SK-MEL-5 (cell line): ENCODE measurements around the gene HES3. TPM values are rescaled to one million over a fixed set of nuclear protein-coding genes. Genes with fewer than 3 reads are reported as not detected.
"Not testable (repeated sequence)": the region's sequence is repeated elsewhere in the genome, so short reads cannot be mapped to it uniquely, and the experiment has no call there.

ENCODE experiments used
- DNase-seq: peaks from one replicate; pipeline ENCODE4 v3.0.0-alpha.2; 2016; ENCODE audit warnings: low read depth, low spot score
- in situ Hi-C: cut with HindIII; loops from 2 replicates; pipeline ENCODE4 v1.10.0; 2016; ENCODE audit warnings: low sequenced_read_pairs, high pct_unique_total_duplicates, low pct_unique_long_range_greater_than_20kb
- total RNA-seq: library from RNA; depleted of rRNA; stranded (reverse); fragments of >200 nt; shearing (Covaris generic); gene quantifications from 2 replicates; pipeline ENCODE4 v1.2.3, GENCODE V29; 2014

The HES3 gene
- total RNA-seq, 1 experiment from 2014 or later, result not detected

DNA sequence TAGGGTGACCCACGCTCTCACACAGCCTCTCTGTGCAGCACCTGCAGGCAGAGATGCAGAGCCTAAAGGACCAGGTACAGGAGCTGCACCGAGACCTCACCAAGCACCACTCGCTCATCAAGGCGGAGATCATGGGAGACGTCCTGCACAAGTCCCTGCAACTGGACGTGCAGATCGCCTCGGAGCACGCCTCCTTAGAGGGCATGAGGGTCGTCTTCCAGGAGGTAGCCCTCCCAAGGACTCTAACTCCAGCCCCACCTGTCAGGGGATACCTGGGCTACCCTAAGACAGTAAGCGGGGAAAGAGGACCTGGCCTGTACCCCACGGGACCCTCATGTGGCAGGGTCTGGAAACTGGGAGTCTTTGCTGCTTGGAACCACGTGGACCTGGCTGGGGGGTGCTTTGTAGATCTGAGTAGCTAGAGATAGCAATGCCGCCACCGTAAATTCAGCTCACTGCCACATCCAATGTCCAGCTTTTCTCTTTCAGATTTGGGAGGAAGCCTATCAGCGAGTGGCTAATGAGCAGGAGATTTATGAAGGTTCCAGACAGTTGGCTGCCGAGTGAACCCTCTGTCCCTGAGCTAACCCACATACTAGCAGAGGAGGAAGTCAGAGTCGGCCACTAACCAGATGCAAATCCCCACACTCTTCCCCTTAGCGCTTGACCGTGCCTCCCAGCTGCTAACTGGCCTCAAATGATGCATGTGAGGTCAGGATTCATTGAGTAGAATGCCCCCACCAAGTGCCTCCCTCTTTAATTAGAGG lies 31.6 kb upstream of the HES3 start:
- in situ Hi-C loops, result no loop called here
- DNase-seq, result no peak

DNA sequence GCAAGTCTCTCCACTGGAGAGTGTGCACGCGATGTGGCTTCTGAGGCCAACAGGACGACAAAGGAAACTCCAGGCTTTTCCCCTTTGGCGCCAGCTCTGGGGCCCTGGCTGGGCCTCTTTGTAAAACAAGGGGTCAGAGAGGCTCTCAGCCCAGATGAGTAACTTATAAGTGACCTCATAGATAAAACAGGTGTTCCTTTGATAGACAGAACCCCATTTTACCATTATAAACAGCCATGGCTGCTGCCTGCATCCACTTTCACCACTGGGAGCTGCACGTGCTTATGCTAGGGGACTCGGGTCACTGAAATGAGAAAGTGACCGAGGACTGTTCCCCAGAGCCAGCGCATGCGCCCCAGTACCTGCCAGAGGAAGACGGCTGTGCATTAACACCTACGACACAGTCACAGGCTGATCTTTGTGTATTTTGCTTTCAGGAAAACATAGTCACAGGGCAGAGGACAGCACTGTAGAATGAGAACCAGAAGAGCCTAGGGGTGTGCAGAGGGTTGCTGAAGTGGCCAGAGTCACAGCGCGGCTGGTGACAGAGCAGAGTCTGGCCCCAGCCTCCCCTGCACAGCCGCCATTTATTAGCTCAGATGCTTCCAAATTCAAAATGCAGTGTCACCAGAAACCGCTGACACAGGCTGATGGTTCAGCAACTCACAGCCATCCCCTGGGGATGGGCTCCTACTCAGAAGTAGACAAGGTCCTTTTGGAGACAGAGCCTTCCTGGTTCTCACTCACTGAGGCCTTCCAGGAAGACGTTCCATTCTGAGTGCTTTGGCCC lies 25.4 kb upstream of the HES3 start:
- DNase-seq, result no peak
- in situ Hi-C loops, result no loop called here

DNA sequence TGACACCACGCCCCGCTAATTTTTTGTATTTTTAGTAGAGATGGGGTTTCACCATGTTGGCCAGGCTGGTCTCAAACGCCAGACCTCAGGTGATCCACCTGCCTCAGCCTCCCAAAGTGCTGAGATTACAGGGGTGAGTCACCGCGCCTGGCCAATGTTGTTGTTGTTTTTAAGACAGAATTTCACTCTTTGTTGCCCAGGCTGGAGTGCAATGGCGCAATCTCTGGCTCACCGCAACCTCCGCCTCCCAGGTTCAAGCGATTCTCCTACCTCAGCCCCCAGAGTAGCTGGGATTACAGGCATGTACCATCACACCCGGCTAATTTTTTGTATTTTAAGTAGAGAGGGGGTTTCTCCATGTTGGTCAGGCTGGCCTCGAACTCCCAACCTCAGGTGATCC lies 24.3 kb upstream of the HES3 start:
- in situ Hi-C loops, DNase-seq: not testable (repeated sequence)

DNA sequence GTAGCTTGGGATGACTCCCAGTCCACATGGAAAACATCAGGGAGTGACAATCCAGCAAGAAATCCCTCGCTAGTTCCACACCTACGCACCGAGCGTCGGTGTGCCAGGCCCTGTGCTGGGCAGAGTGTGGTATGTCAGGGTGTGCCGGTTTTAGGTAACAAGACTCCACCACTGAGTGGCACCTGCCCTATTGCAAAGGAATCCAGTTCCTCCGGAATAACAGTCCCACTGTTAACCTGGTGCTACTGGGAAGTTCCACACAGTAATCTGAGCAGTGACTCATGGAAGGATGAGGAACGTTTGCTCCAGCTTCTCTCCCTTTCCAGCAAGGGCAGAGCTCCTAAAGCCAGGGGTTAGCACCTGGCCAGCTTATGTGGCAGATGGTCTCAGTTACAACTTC lies 23.7 kb upstream of the HES3 start:
- in situ Hi-C loops, result no loop called here
- DNase-seq, result no peak

GRCh38 chr1:6221210-6221784 lies 22.7 kb upstream of the HES3 start:
- in situ Hi-C loops, result no loop called here
- DNase-seq, result no peak

GRCh38 chr1:6222636-6223035 lies 21.3 kb upstream of the HES3 start:
- no peak for DNase-seq
- in situ Hi-C loops, result no loop called here

- in situ Hi-C loops, result no loop called here
- no peak for DNase-seq
Observed at GRCh38 chr1:6223617-6224016, 20.4 kb upstream of the HES3 start.

DNA sequence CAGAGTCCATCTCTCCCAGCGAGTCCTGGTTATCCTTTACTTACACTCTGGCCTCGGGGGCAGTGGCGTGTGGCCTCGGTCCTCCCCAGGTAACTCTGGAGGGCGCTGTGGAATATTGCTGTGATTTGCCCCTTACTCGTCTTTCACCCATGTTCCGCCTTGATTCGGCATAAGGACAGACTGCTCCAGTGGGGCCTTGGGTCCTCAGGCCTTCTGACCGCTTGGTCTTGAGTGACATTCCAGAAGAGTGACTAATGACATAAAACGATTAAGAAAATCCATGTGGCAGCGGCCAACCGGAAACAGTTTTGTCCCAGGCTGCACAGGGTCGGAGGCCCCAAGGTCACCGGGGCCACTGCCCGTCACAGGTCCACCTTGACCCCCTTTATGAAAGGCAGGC lies 19.3 kb upstream of the HES3 start:
- in situ Hi-C loops, result no loop called here
- no peak for DNase-seq

- in situ Hi-C loops, result no loop called here
- no peak for DNase-seq
Observed at GRCh38 chr1:6225651-6226050, 18.3 kb upstream of the HES3 start.

DNA sequence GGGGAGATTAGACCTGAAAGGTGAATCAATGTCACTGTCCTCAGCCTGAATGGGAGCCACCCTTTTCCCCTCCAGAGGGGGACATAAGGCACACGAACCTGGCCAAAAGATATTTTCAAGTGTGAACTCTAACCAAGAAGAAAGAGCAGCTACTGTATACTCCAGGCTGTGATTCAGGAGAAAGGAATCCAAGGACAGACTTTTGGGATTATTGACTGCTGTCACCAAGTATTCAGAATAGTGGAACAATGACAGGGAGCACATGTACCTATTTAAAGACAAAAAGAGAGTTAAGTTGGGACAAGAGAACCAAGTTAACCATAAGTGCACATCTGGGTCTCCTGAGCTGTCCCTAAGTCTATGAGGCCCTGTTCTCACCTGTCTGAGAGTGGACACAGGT lies 10.6 kb upstream of the HES3 start:
- DNase-seq, result no peak
- in situ Hi-C loops, result no loop called here

GRCh38 chr1:6234502-6235295 lies 9.3 kb upstream of the HES3 start:
- in situ Hi-C loops, result no loop called here
- no peak for DNase-seq

GRCh38 chr1:6235296-6235677 lies 8.7 kb upstream of the HES3 start:
- DNase-seq, result no peak
- in situ Hi-C loops, result no loop called here

- in situ Hi-C loops, result no loop called here
- DNase-seq, result no peak
Observed at GRCh38 chr1:6237093-6237492, 6.9 kb upstream of the HES3 start.

- DNase-seq, result no peak
- in situ Hi-C loops, result no loop called here
Observed at GRCh38 chr1:6239213-6239752, 4.7 kb upstream of the HES3 start.

DNA sequence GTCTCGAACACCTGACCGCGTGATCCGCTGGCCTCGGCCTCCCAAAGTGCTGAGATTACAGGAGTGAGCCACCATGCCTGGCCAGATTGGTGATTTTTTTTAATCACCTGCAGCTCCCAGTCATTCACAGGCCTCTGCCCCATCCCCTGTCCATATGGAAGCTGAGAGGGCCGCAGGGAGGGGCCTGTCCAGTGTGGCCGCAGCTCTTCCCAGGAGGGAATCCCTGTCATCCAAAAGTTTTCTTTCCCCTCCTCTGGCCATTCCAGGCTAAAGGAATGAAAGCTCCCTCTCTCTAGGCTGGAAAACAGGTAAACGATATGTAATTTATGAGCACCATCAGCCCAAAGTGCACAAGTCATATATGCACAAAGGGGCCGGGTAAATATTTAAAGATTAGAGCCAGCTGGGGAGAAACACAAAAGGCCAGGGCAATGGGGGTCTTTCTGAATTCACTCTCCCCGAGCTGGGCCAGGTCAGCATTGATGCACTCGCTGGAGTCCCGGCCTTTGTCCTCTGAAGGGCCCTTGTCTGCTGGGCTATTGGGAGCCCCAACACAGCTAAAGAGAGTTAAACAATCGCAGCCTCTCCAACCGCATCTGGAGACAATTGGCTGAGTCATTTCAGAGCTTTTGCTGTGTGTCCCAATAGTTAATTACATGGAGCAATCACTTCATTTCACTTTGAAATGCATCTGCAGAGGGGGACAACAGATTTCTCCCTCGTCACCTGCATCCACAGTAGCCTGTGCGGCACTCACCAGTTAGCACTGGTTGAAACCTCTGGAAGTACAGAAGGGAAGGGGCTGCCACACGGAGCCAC lies 3.8 kb upstream of the HES3 start:
- in situ Hi-C loops, result no loop called here
- no peak for DNase-seq

DNA sequence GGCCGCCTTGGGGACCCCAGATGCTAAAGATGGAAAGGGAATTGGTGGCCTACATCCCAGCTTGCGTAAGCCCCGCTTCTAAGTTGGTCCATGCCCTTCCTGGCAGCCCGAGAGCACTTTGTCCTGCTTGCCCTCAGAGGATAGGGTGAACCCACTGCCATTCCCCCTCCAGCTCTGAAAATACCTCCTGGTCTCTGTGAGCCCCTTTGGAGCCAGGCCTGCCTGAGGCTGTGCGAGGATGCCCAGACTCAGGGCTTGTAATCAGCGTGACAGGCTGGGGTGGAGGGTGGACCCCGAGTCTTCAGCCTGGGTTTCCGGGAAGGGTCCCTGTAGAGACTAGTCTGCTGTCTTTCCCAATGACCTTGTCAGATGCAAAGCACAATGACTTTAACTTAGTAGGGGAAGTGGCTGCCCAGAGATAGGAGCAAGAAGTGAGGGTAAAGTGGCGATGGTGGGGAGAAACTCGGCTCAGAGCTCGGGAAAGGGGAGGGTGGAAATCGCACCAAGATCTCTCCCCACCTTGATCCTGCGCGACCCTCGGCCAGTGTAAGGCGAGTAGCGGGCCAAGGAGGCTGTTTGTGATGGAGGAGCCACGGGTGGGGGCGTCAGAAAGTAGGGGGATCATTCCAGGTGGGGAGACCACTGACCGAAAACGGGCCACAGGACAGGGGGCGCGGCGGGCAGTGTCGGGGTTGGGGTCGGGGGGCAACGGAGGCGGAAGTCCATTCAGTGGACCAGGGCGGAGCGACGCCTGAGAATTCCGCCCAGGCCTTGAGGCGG lies 2.7 kb upstream of the HES3 start:
- in situ Hi-C loops, result no loop called here
- DNase-seq, result no peak
